GM18511 (cell line): ENCODE measurements around the gene PRELID1.
"Not testable (repeated sequence)": the region's sequence is repeated elsewhere in the genome, so short reads cannot be mapped to it uniquely, and the experiment has no call there.

ENCODE experiments used
- ATAC-seq: cut with Tn5 transposase; IDR thresholded peaks from one replicate; pipeline ENCODE4 v1.9.1; 2021; ENCODE audit warnings: mild to moderate bottlenecking, moderate library complexity; ENCODE audit not compliant: unreplicated experiment

The PRELID1 gene, protein sequence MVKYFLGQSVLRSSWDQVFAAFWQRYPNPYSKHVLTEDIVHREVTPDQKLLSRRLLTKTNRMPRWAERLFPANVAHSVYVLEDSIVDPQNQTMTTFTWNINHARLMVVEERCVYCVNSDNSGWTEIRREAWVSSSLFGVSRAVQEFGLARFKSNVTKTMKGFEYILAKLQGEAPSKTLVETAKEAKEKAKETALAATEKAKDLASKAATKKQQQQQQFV

DNA sequence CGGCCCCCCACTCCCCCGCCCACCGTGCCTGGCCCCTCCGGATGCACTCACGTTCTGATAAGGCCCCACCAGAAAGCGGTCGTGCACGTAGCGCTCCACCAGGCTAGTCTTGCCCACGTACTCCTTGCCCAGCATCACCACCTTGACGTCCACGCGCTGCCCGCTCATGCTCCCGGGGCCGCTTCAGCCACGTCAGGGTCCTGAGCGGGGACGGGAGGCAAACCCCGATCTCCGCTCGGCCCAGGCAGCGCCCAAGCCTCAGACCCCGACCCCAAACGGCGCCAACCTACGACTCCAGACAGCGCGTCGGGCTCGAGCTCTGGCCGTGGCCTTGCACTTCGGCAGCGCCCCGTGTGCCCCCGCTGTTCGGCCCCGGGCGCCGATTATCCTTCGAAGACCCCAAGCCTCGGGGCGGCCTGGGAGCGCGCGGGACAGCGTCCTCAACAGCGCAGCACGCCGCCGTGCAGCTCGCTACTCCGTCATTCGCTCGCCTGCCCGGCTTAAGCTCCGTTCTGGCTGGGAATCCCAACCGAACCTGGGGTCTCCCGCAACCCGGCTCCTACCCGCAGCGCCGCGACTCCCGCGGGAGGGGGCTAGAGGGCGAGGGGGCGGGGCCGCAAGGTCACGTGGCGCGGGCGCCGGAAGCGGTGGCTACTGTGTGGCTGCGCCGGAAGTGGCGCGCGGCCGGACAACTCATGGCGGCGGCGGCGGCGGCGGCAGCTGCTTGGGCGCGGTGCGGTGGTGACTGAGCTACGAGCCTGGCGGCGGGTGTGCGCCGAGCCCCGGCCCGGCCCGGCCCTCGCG, at the start of gene PRELID1, which contains the start of gene RAB24:
PRELID1 (plus strand) TSS at position 679 of the 804 bp plus-strand sequence. CDS start 187 bp downstream, outside the sequence.
RAB24 (minus strand) TSS at position 599 of the 804 bp plus-strand sequence; CDS start at position 168, 431 bp downstream.
- peak; percentile 53 for ATAC-seq

DNA sequence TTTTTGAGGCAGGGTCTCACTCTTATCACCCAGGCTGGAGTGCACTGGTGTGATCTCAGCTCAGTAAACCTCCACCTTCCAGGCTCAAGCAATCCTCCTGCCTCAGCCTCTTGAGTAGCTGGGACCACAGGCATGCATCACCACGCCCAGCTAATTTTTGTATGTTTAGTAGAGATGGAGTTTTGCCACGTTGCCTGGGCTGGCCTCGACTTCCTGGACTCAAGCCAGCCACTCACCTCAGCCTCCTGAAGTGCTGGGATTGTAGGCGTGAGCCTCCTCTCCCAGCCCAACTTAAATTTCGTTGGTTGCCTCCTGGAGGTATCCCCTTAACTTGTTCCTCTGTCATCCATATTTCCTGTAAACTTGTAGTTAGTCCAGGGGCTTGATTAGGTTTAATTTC, 47.3 kb upstream of the PRELID1 start:
- ATAC-seq, result no peak

DNA sequence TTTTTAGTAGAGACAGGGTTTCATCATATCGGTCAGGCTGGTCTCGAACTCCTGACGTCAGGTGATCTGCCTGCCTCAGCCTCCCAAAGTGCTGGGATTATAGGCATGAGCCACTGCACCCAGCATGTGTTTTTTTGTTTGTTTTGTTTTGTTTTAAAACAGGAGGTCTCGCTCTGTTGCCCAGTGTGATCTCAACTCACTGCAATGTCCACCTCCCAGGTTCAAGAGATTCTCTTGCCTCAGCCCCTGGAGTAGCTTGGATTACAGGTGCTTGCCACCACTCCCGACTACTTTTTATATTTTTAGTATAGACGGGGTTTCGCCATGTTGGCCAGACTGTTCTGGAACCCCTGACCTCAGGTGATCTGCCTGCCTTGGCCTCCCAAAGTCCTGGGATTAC, 44.9 kb upstream of the PRELID1 start:
- ATAC-seq, result not testable (repeated sequence)

DNA sequence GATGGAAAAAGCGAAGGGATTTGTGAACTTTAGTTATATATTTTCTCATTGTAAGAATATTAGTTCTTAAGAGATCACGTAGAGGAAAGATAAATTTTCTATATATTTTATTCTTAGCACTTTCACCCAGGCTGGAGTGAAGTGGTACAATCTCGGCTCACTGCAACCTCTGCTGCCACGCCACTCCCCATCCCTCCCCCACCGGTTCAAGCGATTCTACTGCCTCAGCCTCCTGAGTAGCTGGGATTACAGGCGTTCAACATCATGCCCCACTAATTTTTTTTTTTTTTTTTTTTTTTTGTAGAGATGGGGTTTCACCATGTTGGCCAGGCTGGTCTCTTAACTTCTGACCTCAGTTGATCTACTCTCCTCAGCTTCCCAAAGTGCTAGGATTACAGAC, 42.6 kb upstream of the PRELID1 start:
- no peak for ATAC-seq

DNA sequence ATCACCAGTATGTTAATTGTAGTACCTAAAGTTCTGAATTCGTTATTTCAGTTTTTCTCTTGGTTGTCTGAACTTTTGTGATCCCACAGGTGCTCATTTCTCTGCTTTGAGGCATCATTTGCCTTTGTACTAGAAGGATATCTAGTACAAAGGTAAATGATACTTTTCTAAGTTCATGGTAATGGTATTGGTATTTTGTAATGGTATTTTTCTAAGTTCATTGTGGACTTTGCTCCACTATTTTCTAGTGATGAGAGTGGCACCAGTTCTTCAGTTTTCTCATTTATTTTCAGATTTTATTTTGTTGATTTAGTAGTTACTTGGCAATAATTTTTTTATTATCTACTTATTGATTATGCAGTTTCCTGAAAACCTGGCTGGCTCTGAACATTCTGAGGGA, 42.1 kb upstream of the PRELID1 start:
- no peak for ATAC-seq

DNA sequence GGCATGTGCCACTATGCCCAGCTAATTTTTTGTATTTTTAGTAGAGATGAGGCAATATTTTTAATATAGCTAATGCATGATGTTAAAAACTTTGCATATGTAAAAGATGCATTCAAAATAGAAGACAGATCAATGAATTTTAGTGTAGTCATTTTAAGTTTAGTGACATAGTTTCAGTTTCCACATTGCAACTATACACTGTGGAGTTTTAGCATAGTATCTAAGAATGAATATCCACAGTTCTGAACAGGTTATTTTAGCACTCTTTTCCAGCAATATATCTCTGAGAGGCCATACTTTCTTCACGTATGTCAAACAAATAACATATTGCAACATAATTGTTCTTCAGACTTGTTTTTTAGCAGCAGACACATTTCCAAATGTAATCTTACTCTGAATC, 39.4 kb upstream of the PRELID1 start:
- no peak for ATAC-seq

DNA sequence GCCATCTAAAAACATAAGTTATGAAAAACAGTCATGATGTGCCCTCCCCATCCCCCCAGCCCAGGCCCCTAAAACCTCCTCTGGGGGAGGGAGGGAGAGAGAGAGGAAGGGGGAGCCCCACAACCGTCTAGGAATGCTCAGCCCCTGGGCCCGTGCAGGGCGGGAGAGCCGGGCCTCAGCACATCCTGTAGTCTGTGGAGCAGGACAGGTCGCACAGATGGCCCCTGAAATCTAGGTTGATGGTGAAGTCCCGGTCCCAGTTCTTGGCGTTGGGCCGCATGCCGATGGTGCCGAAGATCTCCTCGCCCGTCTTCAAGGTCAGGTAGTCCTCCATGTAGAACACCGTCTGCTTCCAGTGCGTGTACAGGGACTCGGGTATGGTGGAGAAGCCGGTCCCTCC, 38.2 kb upstream of the PRELID1 start:
- ATAC-seq, result no peak

DNA sequence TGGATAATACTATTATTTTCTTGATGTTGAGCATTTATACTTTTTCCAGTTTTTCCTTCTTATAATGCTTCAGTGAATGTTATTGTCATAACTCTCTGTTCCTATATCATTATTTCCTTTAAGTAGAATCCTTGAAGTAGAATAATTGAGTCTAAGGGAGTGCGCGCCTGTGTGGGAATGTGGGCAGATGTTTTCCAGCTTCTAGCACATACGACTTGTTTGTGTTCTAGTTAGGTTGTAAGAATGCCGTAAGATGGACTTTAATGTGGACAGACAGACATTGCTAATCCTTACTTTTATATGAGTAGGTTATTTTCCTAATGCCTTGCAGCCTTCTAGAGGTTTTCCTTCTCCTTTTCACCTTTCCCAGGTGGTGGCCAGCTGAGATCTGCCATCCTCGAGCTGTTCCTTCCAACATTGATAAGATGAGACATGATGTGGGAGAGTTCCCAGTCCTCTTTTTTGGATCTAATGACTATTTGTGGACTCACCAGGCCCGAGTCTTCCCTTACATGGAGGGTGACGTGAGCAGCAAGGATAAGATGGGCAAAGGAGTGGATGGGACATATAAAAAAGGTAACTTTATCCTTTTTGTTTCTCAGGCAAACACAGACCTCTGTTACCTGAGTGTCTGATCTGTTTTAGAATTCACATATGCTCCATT, 34.2 kb upstream of the PRELID1 start:
- no peak for ATAC-seq

DNA sequence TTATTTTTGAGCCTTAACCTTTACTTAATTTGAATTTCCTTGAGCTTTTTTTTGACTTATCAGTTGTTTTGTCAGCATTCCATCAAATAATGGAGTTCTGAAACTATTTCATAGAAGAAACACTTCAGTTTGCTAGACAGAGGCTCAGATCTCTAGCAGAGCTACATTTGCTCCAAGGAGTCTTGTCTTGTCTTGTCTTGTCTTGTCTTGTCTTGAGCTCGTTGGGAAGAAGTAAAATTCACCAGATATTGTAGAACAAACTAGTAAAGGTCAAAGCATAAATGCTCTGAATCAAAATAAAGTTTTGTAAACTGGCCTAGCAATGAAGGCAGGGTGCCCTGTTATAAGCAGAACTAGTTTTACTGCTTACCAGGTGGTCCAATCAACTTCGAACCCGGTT, 33.6 kb upstream of the PRELID1 start:
- ATAC-seq, result no peak

DNA sequence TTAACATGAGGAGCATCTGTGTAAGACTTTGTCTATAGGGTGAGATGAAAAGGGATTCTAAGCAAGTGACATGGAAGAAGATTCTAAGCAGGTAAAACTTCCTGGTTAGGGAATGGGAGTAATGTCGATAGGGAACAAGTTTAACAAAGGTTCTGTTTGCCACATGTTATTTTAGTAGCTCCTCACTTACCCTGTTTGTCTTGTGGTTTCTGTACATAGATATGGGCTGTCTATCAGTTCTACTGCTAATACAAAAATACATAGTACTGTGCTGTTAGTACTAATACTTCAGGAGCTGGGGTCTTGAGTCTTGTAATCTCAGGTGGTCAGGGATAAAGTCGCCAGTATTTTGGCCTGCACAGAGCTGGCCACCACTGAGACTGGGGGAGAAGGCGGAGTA, 32.9 kb upstream of the PRELID1 start:
- ATAC-seq, result no peak

DNA sequence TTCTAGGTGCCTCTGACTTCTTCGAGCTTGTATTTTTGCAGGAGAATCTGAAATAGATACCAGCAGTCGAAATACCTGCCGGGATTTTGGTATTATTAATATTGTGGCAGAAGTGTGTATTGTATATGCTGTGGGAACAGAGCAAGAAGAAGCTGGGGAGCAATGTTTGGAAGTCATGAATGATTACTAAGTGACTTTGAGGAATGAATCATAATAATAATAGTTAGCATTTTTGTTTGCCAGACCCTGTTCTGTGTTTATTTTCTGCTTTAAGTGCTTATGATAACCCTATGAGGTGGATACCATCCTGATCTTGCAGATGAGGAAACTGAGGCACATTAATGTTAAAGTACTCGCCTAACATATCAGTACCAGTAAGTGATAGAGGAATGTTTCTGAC, 32.5 kb upstream of the PRELID1 start:
- no peak for ATAC-seq

DNA sequence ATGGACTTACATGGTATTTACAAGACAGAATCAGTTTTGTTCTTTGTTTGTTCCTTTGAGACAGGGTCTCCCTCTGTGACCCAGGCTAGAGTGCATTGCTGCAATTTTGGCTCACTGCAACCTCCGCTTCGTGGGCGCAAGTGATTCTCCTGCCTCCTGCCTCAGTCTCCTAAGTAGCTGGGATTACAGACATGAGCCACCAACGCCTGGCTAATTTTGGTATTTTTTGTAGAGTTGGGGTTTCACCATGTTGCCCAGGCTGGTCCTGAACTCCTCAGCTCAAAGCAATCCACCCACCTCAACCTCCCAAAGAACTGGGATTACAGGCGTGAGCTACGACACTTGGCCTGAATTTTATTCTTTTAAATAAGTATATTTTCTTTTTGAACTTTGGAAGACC, 27.7 kb upstream of the PRELID1 start:
- no peak for ATAC-seq

DNA sequence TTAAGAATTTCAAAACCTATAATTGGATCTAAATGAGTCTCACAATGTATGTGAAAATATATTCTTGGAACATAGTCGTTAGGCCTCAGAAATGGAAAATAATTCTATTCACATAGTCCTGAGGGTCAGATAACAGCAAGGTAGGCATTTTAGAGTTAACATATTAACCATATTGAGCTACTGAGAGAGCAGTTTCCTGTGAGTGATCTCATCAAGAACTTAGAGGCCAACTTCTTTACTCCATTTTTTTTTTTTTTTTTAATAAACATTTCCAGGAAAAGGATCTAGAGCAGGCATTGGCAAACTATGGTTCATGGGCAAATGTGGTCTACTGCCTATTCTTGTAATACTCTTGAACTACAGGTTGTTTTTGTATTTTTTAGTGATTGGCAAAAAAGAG, 26.7 kb upstream of the PRELID1 start:
- ATAC-seq, result no peak

DNA sequence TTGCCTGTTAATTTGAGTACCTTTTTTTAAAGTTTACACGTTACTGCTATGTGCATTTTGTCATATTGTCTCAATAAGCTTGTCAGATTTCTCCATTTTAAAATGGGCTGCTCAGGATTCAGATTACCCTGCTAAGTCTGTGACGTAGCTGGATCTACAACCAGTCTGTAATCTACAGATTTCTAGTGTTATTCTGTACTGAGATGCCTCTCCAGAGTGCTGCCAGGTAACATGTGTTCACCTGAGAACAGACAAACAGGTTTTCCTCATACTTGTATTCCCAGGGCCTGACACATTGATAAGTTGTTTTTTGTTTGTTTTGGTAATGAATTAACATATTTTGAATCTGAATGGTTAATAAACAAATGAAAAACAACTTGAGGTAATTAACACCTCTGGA, 15.4 kb upstream of the PRELID1 start:
- no peak for ATAC-seq

DNA sequence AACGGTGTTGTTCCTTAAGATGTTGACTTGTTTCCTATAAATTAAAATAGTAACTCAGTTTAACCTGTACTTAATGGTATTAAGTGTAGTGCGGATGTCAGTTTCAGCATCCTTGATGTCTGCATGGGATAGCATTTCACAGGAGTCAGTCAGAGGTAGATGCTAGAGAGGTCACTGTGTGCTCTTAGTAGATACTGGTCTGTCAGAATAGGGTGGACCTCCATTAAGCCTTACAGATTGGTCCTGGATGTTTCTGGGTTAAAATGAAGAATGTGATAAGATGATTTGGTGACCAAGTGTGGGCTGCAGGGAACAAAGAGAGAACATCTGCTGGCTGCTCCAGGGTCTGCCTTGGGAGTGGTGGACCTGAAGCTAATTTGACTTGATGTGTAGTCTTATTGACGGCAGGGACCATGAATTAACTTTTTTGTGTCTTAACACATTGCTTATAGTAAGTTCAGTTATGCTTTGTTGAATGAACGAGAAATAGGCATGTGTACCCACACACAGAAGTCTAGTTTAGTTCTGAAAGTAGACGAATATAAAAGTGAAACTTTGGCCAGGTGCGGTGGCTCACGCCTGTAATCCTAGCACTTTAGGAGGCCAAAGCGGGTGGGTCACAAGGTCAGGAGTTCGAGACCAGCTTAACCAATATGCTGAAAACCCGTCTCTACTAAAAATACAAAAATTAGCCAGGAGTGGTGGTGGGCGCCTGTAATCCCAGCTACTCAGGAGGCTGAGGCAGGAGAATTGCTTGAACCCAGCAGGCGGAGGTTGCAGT, 12.6 kb upstream of the PRELID1 start:
- peak; percentile 75 for ATAC-seq

DNA sequence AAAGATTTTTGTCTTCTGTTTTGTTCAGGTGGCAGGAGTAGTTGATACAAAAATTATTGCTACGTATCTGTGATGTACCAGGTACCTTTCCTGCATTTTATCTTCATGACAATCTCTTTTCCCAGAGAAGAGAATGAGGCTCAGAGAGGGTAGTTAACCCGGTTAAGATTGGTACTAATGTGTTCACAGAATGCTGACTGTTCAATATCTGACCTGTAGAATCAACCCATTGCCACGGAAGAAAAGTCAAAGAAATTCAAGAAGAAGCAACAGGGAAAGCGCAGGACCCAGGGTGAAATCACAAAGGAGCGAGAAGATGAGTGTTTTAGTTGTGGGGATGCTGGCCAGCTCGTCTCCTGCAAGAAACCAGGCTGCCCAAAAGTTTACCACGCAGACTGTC, 11.9 kb upstream of the PRELID1 start:
- ATAC-seq, result no peak

DNA sequence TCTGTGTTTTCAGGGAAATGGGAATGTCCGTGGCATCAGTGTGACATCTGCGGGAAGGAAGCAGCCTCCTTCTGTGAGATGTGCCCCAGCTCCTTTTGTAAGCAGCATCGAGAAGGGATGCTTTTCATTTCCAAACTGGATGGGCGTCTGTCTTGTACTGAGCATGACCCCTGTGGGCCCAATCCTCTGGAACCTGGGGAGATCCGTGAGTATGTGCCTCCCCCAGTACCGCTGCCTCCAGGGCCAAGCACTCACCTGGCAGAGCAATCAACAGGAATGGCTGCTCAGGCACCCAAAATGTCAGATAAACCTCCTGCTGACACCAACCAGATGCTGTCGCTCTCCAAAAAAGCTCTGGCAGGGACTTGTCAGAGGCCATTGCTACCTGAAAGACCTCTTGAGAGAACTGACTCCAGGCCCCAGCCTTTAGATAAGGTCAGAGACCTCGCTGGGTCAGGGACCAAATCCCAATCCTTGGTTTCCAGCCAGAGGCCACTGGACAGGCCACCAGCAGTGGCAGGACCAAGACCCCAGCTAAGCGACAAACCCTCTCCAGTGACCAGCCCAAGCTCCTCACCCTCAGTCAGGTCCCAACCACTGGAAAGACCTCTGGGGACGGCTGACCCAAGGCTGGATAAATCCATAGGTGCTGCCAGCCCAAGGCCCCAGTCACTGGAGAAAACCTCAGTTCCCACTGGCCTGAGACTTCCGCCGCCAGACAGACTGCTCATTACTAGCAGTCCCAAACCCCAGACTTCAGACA, 9.6 kb upstream of the PRELID1 start:
- ATAC-seq, result no peak

DNA sequence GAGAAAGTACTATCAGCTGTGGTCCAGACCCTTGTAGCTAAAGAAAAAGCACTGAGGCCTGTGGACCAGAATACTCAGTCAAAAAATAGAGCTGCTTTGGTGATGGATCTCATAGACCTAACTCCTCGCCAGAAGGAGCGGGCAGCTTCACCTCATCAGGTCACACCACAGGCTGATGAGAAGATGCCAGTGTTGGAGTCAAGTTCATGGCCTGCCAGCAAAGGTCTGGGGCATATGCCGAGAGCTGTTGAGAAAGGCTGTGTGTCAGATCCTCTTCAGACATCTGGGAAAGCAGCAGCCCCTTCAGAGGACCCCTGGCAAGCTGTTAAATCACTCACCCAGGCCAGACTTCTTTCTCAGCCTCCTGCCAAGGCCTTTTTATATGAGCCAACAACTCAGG, 9.0 kb upstream of the PRELID1 start:
- no peak for ATAC-seq

DNA sequence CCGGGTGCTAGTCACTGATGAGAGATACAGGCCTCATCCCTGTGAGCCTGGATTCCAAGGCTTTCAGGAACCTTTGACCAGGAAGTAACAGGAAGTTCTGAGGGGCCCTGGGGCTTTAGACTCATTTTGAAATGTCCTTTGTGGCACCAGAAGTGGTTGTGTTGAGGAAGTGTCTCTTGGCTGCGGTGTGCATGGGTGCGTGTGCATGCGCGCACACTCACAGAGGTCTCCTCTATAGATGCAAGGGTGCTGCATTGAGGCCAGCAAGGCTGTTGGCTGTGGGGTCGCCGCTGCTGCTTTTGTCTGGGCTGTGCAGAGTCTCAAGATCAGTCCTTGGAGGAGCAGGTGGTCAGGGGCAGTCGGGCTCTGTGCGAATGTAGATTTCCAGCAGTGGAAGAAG, 7.7 kb upstream of the PRELID1 start:
- no peak for ATAC-seq

DNA sequence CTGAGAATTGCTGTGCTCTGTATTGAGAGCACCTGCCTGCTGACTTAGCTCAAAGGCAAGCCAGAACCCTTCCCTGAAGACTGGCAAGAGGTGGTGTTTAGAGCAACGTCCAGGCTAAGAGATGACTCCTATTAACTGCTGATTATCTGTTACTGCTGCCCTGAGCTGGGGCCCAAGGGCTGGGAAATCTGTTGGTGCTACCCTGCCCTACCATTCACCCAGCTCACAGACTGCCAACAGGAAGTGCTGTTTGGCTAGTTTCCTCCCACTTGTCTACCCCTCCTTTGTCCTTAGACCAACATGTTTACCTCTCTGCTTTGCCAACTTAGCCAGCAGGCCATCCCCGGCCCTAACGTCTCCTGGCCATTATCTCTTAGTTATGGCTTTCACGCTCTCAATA, 7.0 kb upstream of the PRELID1 start:
- ATAC-seq, result no peak
